GM21526 (cell line): ENCODE results near the gene CPM.
"Not testable (repeated sequence)": the region's sequence is repeated elsewhere in the genome, so short reads cannot be mapped to it uniquely, and the experiment has no call there.

Experiments
- ATAC-seq: cut with Tn5 transposase; IDR thresholded peaks from one replicate; pipeline ENCODE4 v1.9.1; 2021; ENCODE audit warnings: moderate library complexity; ENCODE audit not compliant: unreplicated experiment, low FRiP score

Gene CPM

GRCh38 chr12:68833508-68833907, 99.5 kb downstream of the CPM start:
- ATAC-seq, result no peak

- no peak for ATAC-seq
Observed at GRCh38 chr12:68832504-68832867, 100.5 kb downstream of the CPM start.

- ATAC-seq, result no peak
Observed at GRCh38 chr12:68831751-68832503, 101.0 kb downstream of the CPM start.

GRCh38 chr12:68831272-68831671, 101.7 kb downstream of the CPM start:
- ATAC-seq, result no peak

DNA sequence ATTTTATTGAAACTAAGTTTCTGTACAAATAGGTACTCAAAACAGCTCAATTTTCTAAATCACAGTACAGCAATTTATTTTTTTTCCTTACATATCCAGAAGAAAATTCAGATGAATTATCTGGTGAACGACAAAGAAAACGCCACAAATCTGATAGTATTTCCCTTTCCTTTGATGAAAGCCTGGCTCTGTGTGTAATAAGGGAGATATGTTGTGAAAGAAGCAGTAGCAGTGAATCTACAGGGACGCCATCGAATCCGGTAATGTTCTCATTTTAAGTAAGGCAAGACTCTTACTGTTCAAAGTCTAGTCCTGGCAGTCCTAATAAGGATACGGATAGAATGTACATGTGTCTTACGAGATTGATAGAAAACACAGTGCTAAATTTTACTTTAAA, 104.3 kb downstream of the CPM start:
- no peak for ATAC-seq

DNA sequence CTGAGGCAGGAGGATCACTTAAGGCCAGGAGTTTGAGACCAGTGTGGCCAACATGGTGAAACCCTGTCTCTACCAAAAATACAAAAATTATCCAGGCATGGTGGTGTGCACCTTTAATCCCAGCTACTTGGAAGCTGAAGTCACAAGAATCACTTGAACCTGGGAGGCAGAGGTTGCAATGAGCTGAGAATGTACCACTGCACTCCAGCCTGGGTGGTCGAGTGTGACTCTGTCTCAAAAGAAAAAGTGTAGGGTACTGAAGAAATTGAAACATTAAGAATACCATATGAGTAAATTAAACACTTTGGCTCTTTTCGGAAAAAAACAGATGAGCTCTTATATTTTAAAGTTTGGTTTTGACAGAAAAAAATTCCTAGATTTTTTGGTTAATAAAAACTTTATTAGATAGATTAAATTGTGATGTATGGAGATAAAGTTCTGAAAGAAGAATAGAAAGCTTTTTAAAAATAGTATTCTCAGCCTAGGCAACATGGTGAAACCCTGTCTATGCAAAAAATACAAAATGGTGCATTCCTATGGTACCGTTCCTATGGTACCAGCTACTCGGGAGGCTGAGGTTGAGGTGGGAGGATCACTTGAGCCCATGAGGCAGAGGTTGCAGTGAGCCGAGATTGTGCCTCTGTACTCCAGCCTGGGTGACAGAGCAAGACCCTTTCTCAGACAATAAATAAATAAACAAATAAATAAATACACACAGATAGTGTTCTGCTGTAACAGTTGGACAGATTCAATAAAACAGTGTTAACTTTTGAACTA, 104.9 kb downstream of the CPM start:
- ATAC-seq, result no peak

GRCh38 chr12:68825569-68826217, 107.3 kb downstream of the CPM start:
- no peak for ATAC-seq

DNA sequence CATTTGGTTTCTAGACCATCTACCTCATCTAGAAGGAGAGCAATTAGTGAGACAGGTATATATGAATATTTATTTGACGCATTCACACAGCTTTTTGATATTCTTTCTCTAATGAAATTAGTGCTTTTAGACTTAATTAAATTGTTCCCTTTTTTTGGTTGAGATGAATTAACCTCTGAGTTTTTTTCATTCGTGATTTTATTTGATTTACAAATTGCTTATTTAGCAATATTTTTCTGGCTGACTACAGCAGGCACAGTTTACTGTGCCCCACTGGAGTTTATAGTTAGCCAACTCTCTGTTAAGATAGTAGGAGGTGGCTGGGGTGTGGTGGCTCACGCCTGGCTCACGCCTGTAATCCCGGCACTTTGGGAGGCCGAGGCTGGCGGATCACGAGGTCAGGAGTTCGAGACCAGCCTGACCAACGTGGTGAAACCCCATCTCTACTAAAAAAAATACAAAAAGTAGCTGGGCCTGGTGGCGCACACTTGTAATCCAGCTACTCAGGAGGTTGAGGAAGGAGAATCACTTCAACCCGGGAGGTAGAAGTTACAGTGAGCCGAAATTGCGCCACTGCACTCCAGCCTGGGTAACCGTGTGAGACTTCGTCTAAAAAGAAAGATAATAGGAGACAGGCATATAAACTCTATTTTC, 108.2 kb downstream of the CPM start:
- no peak for ATAC-seq

- ATAC-seq, result no peak
Observed at GRCh38 chr12:68824131-68824530, 108.8 kb downstream of the CPM start.

DNA sequence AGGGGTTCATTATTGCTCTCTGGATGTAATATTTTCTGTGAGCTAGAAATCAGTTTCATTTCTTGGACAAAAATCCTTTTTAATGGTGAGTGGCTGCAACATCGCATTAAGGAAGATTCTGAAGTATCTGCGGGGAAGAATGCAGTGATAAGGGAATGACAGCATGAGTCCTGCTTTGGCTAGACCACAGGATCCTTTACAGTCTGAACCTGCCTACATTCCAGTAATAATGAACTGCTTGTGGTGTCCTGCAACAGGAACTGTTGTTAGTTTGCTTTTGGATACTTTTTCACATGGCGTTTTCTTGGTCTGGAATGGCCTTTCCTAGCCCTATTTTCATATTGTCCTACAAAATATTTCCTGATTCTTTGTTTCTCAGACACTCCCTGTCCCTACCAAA, 109.3 kb downstream of the CPM start:
- ATAC-seq, result no peak

DNA sequence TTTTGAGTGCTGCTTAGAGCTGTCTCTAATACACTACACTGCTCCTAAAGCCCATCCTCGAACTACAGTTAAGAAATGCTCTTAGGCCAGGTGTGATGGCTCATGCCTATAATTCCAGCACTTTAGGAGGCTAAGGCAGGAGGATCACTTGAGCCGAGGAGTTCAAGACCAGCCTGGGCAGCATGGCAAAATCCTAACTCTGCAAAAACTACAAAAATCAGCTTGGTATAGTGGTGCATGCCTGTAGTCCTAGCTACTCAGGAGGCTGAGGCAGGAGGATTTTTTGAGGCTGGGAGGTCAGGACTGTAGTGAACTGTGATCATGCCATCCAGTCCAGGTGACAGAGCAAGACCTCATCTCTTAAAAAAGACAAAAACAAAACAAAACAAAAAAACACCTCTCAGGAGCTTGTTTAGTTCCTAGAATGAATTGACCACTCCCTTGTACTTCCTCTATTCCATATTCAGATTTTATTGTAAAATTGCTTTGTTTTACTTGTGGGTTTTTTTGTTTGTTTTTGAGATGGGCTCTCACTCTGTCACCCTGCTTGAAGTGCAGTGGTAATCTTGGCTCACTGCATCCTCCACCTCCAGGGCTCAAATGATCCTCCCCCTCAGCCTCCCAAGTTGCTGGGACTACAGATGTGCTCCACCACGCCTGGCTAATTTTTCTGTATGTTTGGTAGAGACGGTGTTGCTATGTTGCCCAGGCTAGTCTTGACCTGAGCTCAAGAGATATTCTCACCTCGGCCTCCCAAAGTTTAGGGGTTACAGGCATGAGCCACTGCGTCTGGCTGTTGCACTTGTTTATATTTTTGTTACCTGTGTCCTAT, 111.4 kb downstream of the CPM start:
- ATAC-seq, result no peak

DNA sequence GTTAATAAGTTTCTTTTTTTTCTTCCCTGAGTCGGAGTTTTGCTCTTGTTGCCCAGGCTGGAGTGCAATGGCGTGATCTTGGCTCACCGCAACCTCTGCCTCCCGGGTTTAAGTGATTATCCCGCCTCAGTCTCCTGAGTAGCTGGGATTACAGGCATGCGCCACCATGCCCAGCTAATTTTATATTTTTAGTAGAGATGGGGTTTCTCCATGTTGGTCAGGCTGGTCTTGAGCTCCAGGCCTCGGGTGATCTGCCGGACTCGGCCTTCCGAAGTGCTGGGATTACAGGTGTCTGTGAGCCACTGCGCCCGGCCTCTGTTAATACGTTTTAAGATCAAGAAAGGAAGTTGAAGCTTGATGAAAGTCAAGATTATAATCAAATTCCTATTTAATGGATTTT, 113.5 kb downstream of the CPM start:
- not testable (repeated sequence) for ATAC-seq

DNA sequence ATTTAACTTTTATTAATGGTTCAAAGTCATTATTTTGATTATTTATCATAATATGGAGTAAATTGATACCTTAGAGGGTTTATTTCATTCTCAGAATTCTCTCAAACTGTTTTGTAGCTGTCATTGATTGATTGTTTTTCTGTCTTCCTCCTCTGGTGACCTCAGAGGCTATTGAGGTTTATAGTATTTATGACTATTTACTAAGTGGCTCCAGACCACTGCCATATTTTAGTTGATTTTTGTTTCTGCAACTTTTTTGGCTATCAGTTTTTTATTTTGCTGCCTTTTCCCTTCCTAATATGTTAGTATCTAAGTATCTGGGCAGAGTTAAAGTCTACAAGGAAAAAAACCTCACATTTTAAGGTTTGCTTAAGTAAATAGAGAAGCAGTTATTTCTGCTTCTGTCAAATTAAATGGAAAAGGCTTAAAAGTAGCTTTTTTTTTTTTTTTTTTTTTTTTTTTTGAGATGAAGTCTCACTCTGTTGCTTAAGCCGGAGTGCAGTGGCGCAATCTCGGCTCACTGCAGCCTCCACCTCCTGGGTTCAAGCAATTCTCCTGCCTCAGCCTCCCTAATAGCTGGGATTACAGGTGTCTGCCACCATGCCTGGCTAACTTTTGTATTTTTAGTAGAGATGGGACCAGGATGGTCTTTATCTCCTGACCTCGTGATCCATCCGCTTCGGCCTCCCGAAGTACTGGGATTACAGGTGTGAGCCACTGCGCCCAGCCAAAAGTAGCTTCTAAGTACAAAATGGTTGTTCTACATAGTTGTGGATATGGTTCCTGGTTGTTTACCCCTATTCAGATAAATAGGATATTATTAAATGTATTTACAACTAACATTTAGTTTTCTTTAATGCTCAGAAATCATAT, 116.8 kb downstream of the CPM start:
- no peak for ATAC-seq

DNA sequence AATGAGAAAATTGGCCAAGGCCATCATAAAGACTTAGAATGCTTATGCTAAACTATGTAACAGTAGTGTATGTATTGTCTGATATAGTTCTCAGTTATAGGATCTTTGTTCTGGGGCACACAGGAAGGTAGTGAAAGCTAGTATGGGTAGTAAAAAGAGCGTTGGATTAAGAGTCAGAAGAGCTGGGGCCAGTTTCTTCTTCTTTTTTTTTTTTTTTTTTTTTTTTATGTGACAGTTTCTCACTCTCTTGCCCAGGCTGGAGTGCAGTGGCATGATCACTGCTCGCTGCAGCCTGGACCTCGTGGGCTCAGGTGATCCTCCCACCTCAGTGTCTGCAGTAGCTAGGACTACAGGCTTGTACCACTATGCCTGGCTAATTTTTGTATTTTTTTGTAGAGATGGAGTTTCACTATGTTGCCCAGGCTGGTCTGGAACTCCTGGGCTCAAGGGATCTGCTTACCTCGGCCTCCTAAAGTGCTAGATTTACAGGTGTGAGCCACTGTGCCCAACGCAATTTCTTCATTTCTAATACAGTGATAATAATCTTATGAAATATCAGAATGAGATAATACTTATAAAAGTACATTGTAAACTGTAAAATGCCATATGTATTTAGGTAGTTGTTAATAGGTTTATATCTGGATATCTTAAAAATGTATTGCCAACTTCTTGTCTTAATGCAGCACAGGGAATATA, 117.6 kb downstream of the CPM start:
- no peak for ATAC-seq

- ATAC-seq, result no peak
Observed at GRCh38 chr12:68814490-68815231, 118.3 kb downstream of the CPM start.

GRCh38 chr12:68813242-68813593, 119.8 kb downstream of the CPM start:
- ATAC-seq, result no peak

DNA sequence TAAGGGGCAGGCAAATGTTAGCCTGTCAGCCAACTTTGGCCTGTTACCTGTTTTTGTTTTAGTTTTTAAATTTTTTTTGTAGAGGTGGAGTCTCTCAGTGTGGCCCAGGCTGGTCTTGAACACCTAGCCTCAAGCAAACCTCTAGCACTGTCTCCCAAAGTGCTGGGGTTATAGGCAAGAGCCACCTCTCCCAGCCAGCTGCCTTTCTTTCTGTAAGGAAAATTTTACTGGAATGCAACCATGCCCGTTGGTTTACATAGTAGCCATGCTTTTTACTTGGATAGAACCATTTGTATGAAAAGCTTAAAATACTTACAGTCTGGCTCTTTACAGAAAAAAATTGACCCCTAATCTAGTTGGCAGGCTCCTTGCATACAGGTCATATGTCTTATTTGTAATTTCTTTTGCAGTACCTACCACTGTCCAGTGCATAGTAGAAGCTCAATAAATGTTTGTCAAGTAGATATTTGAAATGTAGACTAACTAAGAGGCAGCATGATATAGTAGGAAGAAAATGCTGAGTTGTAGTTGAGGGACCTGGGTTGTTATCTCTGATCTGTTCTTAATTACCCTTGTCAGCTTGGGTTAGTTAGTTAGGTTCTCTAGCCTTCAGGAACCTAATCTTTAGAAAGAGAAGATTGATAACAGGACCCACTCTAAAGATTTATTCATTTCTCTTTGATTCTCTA, 120.3 kb downstream of the CPM start:
- no peak for ATAC-seq

DNA sequence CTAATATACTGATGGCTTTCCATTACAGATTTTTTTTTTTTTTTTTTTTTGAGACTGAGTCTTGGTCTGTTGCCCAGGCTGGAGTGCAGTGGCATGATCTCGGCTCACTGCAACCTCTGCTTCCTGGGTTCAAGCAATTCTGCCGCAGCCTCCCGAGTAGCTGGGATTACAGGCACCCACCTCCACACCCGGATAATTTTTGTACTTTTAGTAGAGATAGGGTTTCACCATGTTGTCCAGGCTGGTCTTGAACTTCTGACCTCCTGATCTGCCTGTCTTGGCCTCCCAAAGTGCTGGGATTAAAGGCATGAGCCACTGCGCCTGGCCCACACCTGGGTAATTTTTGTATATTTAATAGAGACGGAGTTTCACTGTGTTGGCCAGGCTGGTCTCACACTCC, 121.4 kb downstream of the CPM start:
- not testable (repeated sequence) for ATAC-seq
